ENCODE results near the gene ADGRD2. TPM values are rescaled to one million over a fixed set of nuclear protein-coding genes. Genes with fewer than 3 reads are reported as not detected.

ADGRD2 gene
- total RNA-seq, 1 donor from 2014 or later: not detected

DNA sequence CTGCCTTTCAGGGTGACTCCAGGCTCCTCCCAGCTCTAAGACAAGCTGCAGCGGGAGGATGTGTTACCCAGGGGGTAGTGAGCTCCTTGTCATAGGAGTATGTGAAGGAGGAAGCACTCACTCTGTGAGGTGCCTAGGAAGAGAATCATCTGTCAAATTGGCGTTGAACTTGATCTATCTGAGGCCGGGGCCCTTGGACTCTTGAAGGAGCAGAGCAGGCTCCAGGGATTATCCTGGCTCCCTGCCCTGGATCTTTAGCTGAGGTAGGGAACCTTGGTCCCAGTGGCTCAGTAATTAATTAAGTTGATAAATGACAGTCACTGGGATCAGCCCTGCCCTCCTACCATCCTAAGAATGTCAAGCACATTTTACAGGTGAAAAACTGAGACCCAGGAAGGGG, 15.5 kb downstream of the ADGRD2 start:
- peaks cover 11% of the 10 kb centered on the region for H3K9me3 Mint-ChIP-seq (ENCODE audit: low read depth)
- TF ChIP-seq, protein P1, sequence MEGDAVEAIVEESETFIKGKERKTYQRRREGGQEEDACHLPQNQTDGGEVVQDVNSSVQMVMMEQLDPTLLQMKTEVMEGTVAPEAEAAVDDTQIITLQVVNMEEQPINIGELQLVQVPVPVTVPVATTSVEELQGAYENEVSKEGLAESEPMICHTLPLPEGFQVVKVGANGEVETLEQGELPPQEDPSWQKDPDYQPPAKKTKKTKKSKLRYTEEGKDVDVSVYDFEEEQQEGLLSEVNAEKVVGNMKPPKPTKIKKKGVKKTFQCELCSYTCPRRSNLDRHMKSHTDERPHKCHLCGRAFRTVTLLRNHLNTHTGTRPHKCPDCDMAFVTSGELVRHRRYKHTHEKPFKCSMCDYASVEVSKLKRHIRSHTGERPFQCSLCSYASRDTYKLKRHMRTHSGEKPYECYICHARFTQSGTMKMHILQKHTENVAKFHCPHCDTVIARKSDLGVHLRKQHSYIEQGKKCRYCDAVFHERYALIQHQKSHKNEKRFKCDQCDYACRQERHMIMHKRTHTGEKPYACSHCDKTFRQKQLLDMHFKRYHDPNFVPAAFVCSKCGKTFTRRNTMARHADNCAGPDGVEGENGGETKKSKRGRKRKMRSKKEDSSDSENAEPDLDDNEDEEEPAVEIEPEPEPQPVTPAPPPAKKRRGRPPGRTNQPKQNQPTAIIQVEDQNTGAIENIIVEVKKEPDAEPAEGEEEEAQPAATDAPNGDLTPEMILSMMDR (IDR thresholded peaks at IDR 0.05): no peak
- no peak overlapping the region for H3K27ac Mint-ChIP-seq (ENCODE audit: unreplicated experiment)
- H3K4me3 Mint-ChIP-seq (ENCODE audit: unreplicated experiment): no peak overlapping the region
- H3K27me3 Mint-ChIP-seq (ENCODE audit: low read depth): peaks cover 32% of the 10 kb centered on the region
- peak; percentile 26 for DNase-seq (ENCODE audit: low spot score)
- peaks cover 4% of the 10 kb centered on the region for H3K36me3 Mint-ChIP-seq (ENCODE audit: low read depth)
- H3K4me1 Mint-ChIP-seq (ENCODE audit: low read depth): no peaks in the 10 kb centered on the region

DNA sequence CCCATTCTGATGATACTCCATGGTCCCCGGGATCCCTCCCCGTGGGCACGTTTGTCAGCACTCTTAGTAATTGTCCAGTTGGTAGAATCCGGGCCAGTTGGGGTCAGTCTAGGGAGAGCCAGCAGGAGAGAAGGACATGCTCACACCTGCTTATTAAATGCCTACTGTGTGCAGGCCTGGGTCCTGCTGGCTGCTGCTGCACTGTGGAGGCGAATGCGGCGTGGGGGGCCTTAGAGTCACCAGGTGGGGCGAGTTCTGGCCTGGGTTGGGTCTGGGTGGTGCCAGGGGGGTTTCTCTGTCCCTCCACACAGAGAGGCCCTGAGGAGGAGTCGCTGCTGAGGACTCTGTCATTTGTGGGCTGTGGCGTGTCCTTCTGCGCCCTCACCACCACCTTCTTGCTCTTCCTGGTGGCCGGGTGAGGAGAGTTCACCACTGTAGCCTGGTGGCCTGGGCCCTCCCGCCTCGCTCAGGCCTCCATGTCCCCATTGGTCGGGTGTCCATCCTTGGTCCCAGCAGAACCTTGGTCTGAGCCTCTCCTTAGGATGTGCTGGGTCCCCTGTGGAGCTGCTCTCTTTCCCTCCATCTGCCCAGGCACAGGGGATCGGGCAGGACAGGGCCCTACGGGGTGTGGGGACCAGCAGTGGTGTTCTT, 17.3 kb downstream of the ADGRD2 start:
- TF ChIP-seq, protein P1 (IDR thresholded peaks at IDR 0.05): no peak
- peaks cover 9% of the 10 kb centered on the region for H3K9me3 Mint-ChIP-seq (ENCODE audit: low read depth)
- H3K4me1 Mint-ChIP-seq (ENCODE audit: low read depth): no peaks in the 10 kb centered on the region
- H3K27me3 Mint-ChIP-seq (ENCODE audit: low read depth): peaks cover 23% of the 10 kb centered on the region
- H3K4me3 Mint-ChIP-seq (ENCODE audit: unreplicated experiment): no peak overlapping the region
- peak; percentile 72 for DNase-seq (ENCODE audit: low spot score)
- H3K27ac Mint-ChIP-seq (ENCODE audit: unreplicated experiment): no peak overlapping the region
- peaks cover 4% of the 10 kb centered on the region for H3K36me3 Mint-ChIP-seq (ENCODE audit: low read depth)

DNA sequence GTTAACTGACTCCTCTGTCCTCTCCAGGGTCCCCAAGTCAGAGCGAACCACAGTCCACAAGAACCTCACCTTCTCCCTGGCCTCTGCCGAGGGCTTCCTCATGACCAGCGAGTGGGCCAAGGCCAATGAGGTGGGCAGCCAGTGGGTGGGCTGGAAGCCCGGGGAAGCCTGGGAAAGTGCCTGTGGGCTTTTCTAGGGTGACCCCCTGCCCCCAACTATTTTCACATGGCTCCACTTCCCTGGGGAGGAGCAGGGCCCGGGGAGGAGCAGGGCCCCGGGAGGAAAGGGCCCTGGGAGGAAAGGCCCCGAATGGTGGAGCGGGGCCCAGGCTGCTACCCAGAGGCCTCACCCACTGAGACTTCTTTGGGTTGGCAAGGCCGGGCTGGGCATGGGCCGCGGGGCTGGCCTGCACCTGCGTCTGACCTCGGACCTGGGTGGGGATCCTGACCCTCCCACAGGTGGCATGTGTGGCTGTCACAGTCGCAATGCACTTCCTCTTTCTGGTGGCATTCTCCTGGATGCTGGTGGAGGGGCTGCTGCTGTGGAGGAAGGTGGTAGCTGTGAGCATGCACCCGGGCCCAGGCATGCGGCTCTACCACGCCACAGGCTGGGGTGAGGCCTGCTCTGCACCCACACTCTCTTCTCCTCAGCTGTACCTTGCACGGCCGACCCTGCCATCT, 17.9 kb downstream of the ADGRD2 start:
- Mint-ChIP-seq H3K27ac (ENCODE audit: unreplicated experiment) (peak overlapping the region; percentile 33), H3K4me3 (ENCODE audit: unreplicated experiment) (no peak overlapping the region), H3K4me1 (ENCODE audit: low read depth) (no peaks in the 10 kb centered on the region), H3K9me3 (ENCODE audit: low read depth) (peaks cover 4% of the 10 kb centered on the region), H3K27me3 (ENCODE audit: low read depth) (peaks cover 23% of the 10 kb centered on the region), H3K36me3 (ENCODE audit: low read depth) (peaks cover 3% of the 10 kb centered on the region)
- peak; percentile 80 for DNase-seq (ENCODE audit: low spot score)
- TF ChIP-seq, protein P1 (IDR thresholded peaks at IDR 0.05): no peak

DNA sequence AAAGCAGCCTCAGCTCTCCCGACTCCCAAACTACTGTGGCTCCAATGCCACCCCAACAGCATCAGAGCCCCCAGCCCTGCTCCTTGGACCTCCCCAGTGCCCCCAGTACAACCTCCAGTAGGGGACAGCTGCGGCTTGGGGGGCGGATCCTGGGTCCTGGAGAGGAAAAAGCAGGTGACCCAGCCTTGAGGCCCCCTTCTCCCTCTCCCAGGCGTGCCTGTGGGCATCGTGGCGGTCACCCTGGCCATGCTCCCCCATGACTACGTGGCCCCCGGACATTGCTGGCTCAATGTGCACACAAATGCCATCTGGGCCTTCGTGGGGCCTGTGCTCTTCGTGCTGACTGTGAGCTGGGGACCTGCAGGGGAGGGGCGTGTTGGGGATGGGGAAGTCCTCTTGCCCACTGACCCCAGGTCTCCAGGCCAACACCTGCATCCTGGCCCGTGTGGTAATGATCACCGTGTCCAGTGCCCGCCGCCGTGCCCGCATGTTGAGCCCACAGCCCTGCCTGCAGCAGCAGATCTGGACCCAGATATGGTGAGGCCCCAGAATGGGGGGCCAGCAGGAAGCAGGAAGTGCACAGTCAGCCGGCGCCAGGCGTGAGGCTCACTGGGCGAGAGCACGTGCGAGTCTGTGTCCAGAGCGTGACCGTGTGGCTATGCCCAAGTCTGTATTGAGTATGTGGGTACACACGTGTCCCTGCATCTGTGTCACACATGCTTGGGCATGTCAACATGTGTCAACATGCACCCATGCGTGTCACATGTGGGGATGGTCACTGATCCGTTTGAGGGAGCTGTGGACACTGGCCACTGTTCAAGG, 19.0 kb downstream of the ADGRD2 start:
- TF ChIP-seq, protein P1 (IDR thresholded peaks at IDR 0.05): no peak
- H3K4me3 Mint-ChIP-seq (ENCODE audit: unreplicated experiment): no peak overlapping the region
- H3K36me3 Mint-ChIP-seq (ENCODE audit: low read depth): peaks cover 3% of the 10 kb centered on the region
- H3K27me3 Mint-ChIP-seq (ENCODE audit: low read depth): peaks cover 22% of the 10 kb centered on the region
- no peaks in the 10 kb centered on the region for H3K4me1 Mint-ChIP-seq (ENCODE audit: low read depth)
- peak; percentile 71 for DNase-seq (ENCODE audit: low spot score)
- H3K9me3 Mint-ChIP-seq (ENCODE audit: low read depth): no peaks in the 10 kb centered on the region
- no peak overlapping the region for H3K27ac Mint-ChIP-seq (ENCODE audit: unreplicated experiment)

DNA sequence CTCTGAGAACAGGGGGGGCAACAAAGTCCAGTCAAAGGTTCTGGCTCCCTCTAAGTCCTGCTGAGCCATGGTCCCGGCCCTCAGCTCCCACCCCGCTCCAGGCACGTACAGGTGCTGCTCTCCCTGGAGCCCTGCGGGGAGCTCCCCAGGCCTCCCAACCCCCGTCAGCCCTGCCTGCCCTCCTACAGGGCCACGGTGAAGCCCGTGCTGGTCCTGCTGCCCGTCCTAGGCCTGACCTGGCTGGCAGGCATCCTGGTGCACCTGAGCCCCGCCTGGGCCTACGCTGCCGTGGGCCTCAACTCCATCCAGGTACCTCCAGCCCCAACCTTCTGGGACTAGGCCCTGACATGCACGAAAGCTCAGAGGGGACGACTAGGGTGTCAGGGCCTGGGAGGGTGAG, 20.1 kb downstream of the ADGRD2 start:
- H3K9me3 Mint-ChIP-seq (ENCODE audit: low read depth): no peaks in the 10 kb centered on the region
- no peak for DNase-seq (ENCODE audit: low spot score)
- TF ChIP-seq, protein P1 (IDR thresholded peaks at IDR 0.05): no peak
- H3K4me1 Mint-ChIP-seq (ENCODE audit: low read depth): no peaks in the 10 kb centered on the region
- no peak overlapping the region for H3K4me3 Mint-ChIP-seq (ENCODE audit: unreplicated experiment)
- no peak overlapping the region for H3K27ac Mint-ChIP-seq (ENCODE audit: unreplicated experiment)
- H3K27me3 Mint-ChIP-seq (ENCODE audit: low read depth): peaks cover 14% of the 10 kb centered on the region
- H3K36me3 Mint-ChIP-seq (ENCODE audit: low read depth): peaks cover 1% of the 10 kb centered on the region
